BLaER1 (cell line): ENCODE data around the gene ABHD17A.
"Not testable (repeated sequence)": the region's sequence is repeated elsewhere in the genome, so short reads cannot be mapped to it uniquely, and the experiment has no call there.

Experiments
- H3K27ac ChIP-seq: shearing (Covaris generic); formaldehyde crosslinking; 2 replicates; pipeline ENCODE4 v1.8.1; 2022
- H3K27me3 ChIP-seq: shearing (Covaris generic); formaldehyde crosslinking; 2 replicates; pipeline ENCODE4 v1.8.1; 2022
- H3K36me3 ChIP-seq: shearing (Covaris generic); formaldehyde crosslinking; 2 replicates; pipeline ENCODE4 v1.8.1; 2022
- H3K4me1 ChIP-seq: shearing (Covaris generic); formaldehyde crosslinking; 2 replicates; pipeline ENCODE4 v1.8.1; 2022
- H3K4me2 ChIP-seq: shearing (Covaris generic); formaldehyde crosslinking; 2 replicates; pipeline ENCODE4 v1.8.1; 2022
- H3K4me3 ChIP-seq: shearing (Covaris generic); formaldehyde crosslinking; 2 replicates; pipeline ENCODE4 v1.8.1; 2022
- H3K9ac ChIP-seq: shearing (Covaris generic); formaldehyde crosslinking; 2 replicates; pipeline ENCODE4 v1.8.1; 2022
- H3K9me3 ChIP-seq: shearing (Covaris generic); formaldehyde crosslinking; 2 replicates; pipeline ENCODE4 v1.8.1; 2022
- H4K20me1 ChIP-seq: shearing (Covaris generic); formaldehyde crosslinking; 2 replicates; pipeline ENCODE4 v1.8.1; 2022
- Cebpa-rat ChIP-seq: shearing (Covaris generic); IDR thresholded peaks from 2 replicates; pipeline ENCODE4 v1.8.1; 2022

The ABHD17A gene

DNA sequence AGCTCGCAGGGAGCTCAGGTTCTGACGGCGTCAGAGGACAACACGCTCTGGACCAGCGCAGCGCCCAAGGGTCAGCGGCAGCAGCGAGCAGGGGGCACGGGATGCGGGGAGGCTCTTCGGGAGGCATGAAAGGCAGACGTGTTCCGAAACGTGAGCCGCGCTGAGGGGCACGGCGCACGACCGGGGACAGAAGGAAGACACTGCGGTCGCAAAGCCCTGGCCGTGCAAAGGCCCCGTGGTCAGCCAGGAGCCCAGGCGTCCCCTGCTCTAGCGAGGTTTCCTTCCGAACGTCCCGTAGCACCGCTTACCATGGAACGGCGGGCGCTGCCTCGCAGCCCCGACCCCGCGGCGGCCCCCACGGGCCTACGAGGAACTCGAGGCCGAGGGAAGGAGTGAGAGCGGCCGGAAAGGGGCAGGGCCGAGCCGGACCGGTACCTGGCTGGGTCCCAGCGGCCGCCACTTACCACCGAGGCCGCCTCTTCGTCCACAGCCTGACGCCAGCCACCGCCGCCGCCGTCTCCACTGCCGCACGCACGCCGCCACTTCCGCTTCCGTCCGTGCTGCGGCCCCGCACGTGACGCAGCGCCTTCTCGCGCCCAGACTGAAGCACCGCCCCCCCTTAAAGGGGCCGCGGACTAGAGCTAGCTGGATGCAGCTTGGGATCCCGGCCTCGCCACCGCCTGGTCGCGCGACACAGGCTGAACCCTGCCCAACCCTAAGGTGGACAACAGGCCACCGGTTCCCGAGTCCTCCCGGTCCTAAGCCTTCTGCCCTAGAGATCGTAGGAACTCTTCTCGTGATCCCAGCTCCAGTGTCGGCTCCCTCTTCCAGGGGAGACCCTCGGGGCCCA lies 9.4 kb downstream of the ABHD17A start:
- Histone ChIP-seq H3K36me3 (peaks cover 38% of the 10 kb centered on the region), H4K20me1 (peaks cover 59% of the 10 kb centered on the region), H3K9ac (peak overlapping the region; percentile 98), H3K4me3 (peak overlapping the region; percentile 99), H3K27ac (peak overlapping the region; percentile 98), H3K4me1 (peaks cover 48% of the 10 kb centered on the region), H3K9me3 (no peaks in the 10 kb centered on the region), H3K27me3 (no peaks in the 10 kb centered on the region), H3K4me2 (peak overlapping the region; percentile 100)
- no peak for TF ChIP-seq Cebpa-rat

- not testable (repeated sequence) for H3K27me3 ChIP-seq, H3K9me3 ChIP-seq
- peak overlapping the region; percentile 98 for H3K27ac ChIP-seq
- H3K9ac ChIP-seq = peak overlapping the region; percentile 98
- H3K4me2 ChIP-seq = peak overlapping the region; percentile 100
- H4K20me1 ChIP-seq = peaks cover 55% of the 10 kb centered on the region
- peak overlapping the region; percentile 99 for H3K4me3 ChIP-seq
- peaks cover 48% of the 10 kb centered on the region for H3K4me1 ChIP-seq
- H3K36me3 ChIP-seq = peaks cover 38% of the 10 kb centered on the region
Measured at GRCh38 chr19:1875265-1875645, 10.0 kb downstream of the ABHD17A start.

GRCh38 chr19:1874554-1875185 lies 10.6 kb downstream of the ABHD17A start:
- Histone ChIP-seq H3K36me3 (peaks cover 38% of the 10 kb centered on the region), H3K9ac (peak overlapping the region; percentile 98), H3K4me2 (peak overlapping the region; percentile 100), H4K20me1 (peaks cover 52% of the 10 kb centered on the region), H3K27ac (peak overlapping the region; percentile 98; the same call in 1 of the 2 replicates), H3K4me1 (peaks cover 51% of the 10 kb centered on the region), H3K9me3 (no peaks in the 10 kb centered on the region), H3K4me3 (peak overlapping the region; percentile 99), H3K27me3 (no peaks in the 10 kb centered on the region)
- TF ChIP-seq Cebpa-rat = no peak

GRCh38 chr19:1873524-1874473 lies 11.5 kb downstream of the ABHD17A start:
- peaks cover 38% of the 10 kb centered on the region for H3K36me3 ChIP-seq
- peaks cover 52% of the 10 kb centered on the region for H4K20me1 ChIP-seq
- peak overlapping the region; percentile 98 for H3K9ac ChIP-seq
- H3K27ac ChIP-seq = peak overlapping the region; percentile 45; the same call in 1 of the 2 replicates
- no peaks in the 10 kb centered on the region for H3K9me3 ChIP-seq
- no peak for TF ChIP-seq Cebpa-rat
- no peaks in the 10 kb centered on the region for H3K27me3 ChIP-seq
- H3K4me3 ChIP-seq = peak overlapping the region; percentile 99
- H3K4me2 ChIP-seq = peak overlapping the region; percentile 100
- peaks cover 59% of the 10 kb centered on the region for H3K4me1 ChIP-seq

DNA sequence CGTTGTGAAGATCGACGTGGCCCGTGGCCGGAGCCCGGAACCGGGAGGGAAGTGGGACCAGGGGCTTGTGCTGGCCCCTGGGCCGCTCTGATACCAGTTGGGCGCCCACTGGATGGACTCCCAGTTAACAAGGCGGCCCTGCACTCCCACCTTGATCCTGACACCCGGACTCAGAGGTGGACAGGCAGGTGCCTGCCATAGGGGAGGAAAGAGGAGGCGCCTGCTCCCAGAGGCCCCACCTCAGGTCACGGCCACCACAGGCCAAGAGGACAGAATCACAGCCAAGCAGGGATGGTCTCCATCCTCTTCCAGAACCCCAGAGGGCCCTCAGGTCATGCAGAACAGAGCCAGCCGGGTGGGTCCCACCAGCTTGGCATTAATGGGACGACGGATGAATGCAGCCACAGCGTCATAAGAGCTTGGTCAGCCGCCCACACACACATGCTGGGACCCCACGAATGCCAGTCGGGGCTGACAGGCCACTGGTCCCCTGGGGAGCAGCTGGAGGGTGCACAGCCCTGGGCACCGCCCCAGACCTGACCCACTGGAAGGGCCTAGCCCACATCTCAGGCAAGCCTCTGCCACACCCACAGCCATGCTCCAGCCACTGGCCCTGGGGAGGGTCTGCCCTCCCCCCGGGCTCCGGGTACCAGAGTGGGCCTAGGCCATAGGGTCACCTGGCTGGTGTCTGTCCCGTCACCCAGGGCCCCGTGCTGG lies 12.3 kb downstream of the ABHD17A start:
- Histone ChIP-seq H3K4me3 (no peak overlapping the region), H3K4me2 (peak overlapping the region; percentile 100), H3K4me1 (peaks cover 62% of the 10 kb centered on the region), H3K27ac (peak overlapping the region; percentile 45; the same call in 1 of the 2 replicates), H3K9me3 (no peaks in the 10 kb centered on the region), H4K20me1 (peaks cover 52% of the 10 kb centered on the region), H3K9ac (peak overlapping the region; percentile 98; the same call in 1 of the 2 replicates), H3K36me3 (peaks cover 38% of the 10 kb centered on the region), H3K27me3 (no peaks in the 10 kb centered on the region)
- no peak for TF ChIP-seq Cebpa-rat

GRCh38 chr19:1871630-1872029 lies 13.7 kb downstream of the ABHD17A start:
- H3K27ac ChIP-seq = no peak overlapping the region
- no peak overlapping the region for H3K4me2 ChIP-seq
- H4K20me1 ChIP-seq = peaks cover 52% of the 10 kb centered on the region
- H3K36me3 ChIP-seq = peaks cover 38% of the 10 kb centered on the region
- TF ChIP-seq Cebpa-rat = no peak
- H3K9ac ChIP-seq = no peak overlapping the region
- peaks cover 59% of the 10 kb centered on the region for H3K4me1 ChIP-seq
- no peak overlapping the region for H3K4me3 ChIP-seq
- H3K27me3 ChIP-seq = no peaks in the 10 kb centered on the region
- H3K9me3 ChIP-seq = no peaks in the 10 kb centered on the region

- Histone ChIP-seq H3K27ac (0 out of 2 replicates have a peak overlapping the region, but pooled peaks have one; percentile 9), H3K36me3 (peaks cover 38% of the 10 kb centered on the region), H3K9me3 (no peaks in the 10 kb centered on the region), H4K20me1 (peaks cover 52% of the 10 kb centered on the region), H3K4me1 (peaks cover 55% of the 10 kb centered on the region), H3K4me3 (no peak overlapping the region), H3K27me3 (no peaks in the 10 kb centered on the region), H3K4me2 (no peak overlapping the region), H3K9ac (no peak overlapping the region)
- TF ChIP-seq Cebpa-rat = no peak
Measured at GRCh38 chr19:1871140-1871597, 14.1 kb downstream of the ABHD17A start.

DNA sequence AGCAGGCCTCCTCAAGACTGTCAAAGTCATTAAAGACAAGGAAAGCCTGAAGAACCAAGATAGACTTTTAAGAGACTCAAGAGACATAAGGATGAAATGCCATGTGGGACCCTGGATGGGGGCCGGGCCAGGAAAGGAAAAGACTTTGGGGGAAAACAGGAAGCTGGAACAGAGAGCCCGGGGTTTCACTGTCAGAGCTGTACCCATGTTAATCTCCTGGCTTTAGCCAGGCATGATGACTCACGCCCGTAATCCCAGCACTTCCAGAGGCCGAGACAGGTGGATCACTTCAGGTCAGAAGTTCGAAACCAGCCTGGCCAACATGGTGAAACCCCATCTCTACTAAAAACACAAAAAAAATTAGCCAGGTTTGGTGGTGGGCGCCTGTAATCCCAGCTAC lies 16.3 kb downstream of the ABHD17A start:
- no peak for TF ChIP-seq Cebpa-rat
- Histone ChIP-seq H3K4me2 (no peak overlapping the region; the same call in 1 of the 2 replicates), H3K27ac (no peak overlapping the region), H3K9me3 (no peaks in the 10 kb centered on the region), H3K4me1 (peaks cover 60% of the 10 kb centered on the region), H3K9ac (no peak overlapping the region), H3K36me3 (peaks cover 38% of the 10 kb centered on the region), H4K20me1 (peaks cover 32% of the 10 kb centered on the region), H3K27me3 (no peaks in the 10 kb centered on the region), H3K4me3 (no peak overlapping the region)

DNA sequence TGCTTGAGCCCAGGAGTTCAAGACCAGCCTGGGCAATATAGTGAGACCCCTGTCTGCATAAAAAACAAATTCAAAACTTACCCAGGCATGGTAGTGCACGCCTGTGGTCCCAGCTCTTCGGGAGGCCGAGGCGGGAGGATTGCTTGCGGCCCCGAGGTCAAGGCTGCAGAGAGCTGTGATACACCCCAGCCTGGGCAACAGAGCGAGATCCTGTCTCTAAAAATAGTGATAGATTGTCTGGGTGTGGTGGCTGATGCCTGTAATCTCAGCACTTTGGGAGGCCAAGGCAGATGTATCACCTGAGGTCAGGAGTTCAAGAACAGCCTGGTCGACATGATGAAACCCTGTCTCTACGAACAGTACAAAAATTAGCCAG lies 18.0 kb downstream of the ABHD17A start:
- no peak for TF ChIP-seq Cebpa-rat
- H3K27ac ChIP-seq = no peak overlapping the region
- peaks cover 22% of the 10 kb centered on the region for H3K36me3 ChIP-seq
- H3K9me3 ChIP-seq = no peaks in the 10 kb centered on the region
- peaks cover 43% of the 10 kb centered on the region for H3K4me1 ChIP-seq
- no peak overlapping the region for H3K9ac ChIP-seq
- no peaks in the 10 kb centered on the region for H3K27me3 ChIP-seq
- no peak overlapping the region for H3K4me2 ChIP-seq
- peaks cover 18% of the 10 kb centered on the region for H4K20me1 ChIP-seq
- H3K4me3 ChIP-seq = no peak overlapping the region
